ENCODE data around the gene GMPPA.

GRCh38 chr2:219468410-219469185, 30.1 kb upstream of the GMPPA start:
- no peak for TF ChIP-seq PPARA (CRISPR knock-in tag; IDR thresholded peaks at IDR 0.05; ENCODE audit: borderline replicate concordance)
- no peak for TF ChIP-seq SNAI2 (CRISPR knock-in tag; IDR thresholded peaks at IDR 0.05)
- no peak for TF ChIP-seq ARNTL (CRISPR knock-in tag; IDR thresholded peaks at IDR 0.05; ENCODE audit: borderline replicate concordance, low read depth)
- TF ChIP-seq GLIS3 (CRISPR knock-in tag; IDR thresholded peaks at IDR 0.05), result no peak
- no peak for TF ChIP-seq PATZ1 (CRISPR knock-in tag; IDR thresholded peaks at IDR 0.05; ENCODE audit: borderline replicate concordance)
- TF ChIP-seq BACH2 (CRISPR knock-in tag; IDR thresholded peaks at IDR 0.05; ENCODE audit: borderline replicate concordance), result no peak
- TF ChIP-seq CSRNP3 (CRISPR knock-in tag; IDR thresholded peaks at IDR 0.05), result no peak
- no peak for TF ChIP-seq POU6F1 (CRISPR knock-in tag; IDR thresholded peaks at IDR 0.05; ENCODE audit: borderline replicate concordance, low read depth)
- no peak for TF ChIP-seq RARB (CRISPR knock-in tag; IDR thresholded peaks at IDR 0.05)
- no peak for TF ChIP-seq ZC3H10 (CRISPR knock-in tag; IDR thresholded peaks at IDR 0.05)
- TF ChIP-seq ESRRG (CRISPR knock-in tag; IDR thresholded peaks at IDR 0.05), result no peak
- no peak for TF ChIP-seq CREB5 (CRISPR knock-in tag; IDR thresholded peaks at IDR 0.05; ENCODE audit: low read depth)
- TF ChIP-seq TSHZ2 (CRISPR knock-in tag; IDR thresholded peaks at IDR 0.05), result no peak
- no peak for TF ChIP-seq ZNF565 (CRISPR knock-in tag; conservative IDR thresholded peaks at IDR 0.05; ENCODE audit: low read depth)
